MM.1S (cell line): ENCODE measurements around the gene IL19.

Source experiments
- DNase-seq: peaks from one replicate; pipeline ENCODE4 v3.0.0-alpha.2; 2015
- H2AFZ ChIP-seq: fragments of 300-600 bp; sonication (generic); 2 replicates; pipeline ENCODE4 v1.6.0; 2016; ENCODE audit warnings: antibody characterized with exemption, low read length
- H3F3A ChIP-seq: fragments of 300-600 bp; sonication (generic); 2 replicates; pipeline ENCODE4 v1.6.1; 2016; ENCODE audit warnings: mild to moderate bottlenecking, antibody characterized with exemption, low read length, moderate library complexity, mixed read lengths; ENCODE audit not compliant: insufficient read depth
- H3K27ac ChIP-seq: fragments of 300-600 bp; sonication (generic); 2 replicates; pipeline ENCODE4 v1.5.1; 2016; ENCODE audit warnings: mild to moderate bottlenecking, low read length
- H3K27me3 ChIP-seq: fragments of 300-600 bp; sonication (generic); replicated peaks from 2 replicates; pipeline ENCODE4 v1.6.0; 2016; ENCODE audit warnings: low read length; ENCODE audit not compliant: insufficient read depth
- H3K36me3 ChIP-seq: fragments of 300-600 bp; sonication (generic); replicated peaks from 2 replicates; pipeline ENCODE4 v1.6.1; 2016; ENCODE audit warnings: mild to moderate bottlenecking, low read length, mixed read lengths; ENCODE audit not compliant: insufficient read depth
- H3K4me1 ChIP-seq: fragments of 300-600 bp; sonication (generic); 2 replicates; pipeline ENCODE4 v1.6.1; 2016; ENCODE audit warnings: low read length, mixed read lengths
- H3K4me2 ChIP-seq: fragments of 300-600 bp; sonication (generic); 2 replicates; pipeline ENCODE4 v1.6.0; 2016; ENCODE audit warnings: low read depth, low read length
- H3K4me3 ChIP-seq: fragments of 300-600 bp; sonication (generic); 2 replicates; pipeline ENCODE4 v1.5.1; 2016; ENCODE audit warnings: low read length, mixed read lengths
- H3K79me2 ChIP-seq: fragments of 300-600 bp; sonication (generic); 2 replicates; pipeline ENCODE4 v1.6.1; 2016; ENCODE audit warnings: mixed run types, low read length, mixed read lengths
- H3K9ac ChIP-seq: fragments of 300-600 bp; sonication (generic); 2 replicates; pipeline ENCODE4 v1.6.1; 2016; ENCODE audit warnings: low read length, mixed read lengths
- H3K9me2 ChIP-seq: fragments of 300-600 bp; sonication (generic); replicated peaks from 2 replicates; pipeline ENCODE4 v1.6.1; 2016; ENCODE audit warnings: mild to moderate bottlenecking, low read length, mixed read lengths; ENCODE audit not compliant: insufficient read depth
- H3K9me3 ChIP-seq: fragments of 300-600 bp; sonication (generic); replicated peaks from 2 replicates; pipeline ENCODE4 v1.6.1; 2016; ENCODE audit warnings: mild to moderate bottlenecking, low read length, mixed read lengths; ENCODE audit not compliant: insufficient read depth
- H4K20me1 ChIP-seq: fragments of 300-600 bp; sonication (generic); 2 replicates; pipeline ENCODE4 v1.6.1; 2016; ENCODE audit warnings: mild to moderate bottlenecking, low read length, moderate library complexity, mixed read lengths; ENCODE audit not compliant: insufficient read depth
- CTCF ChIP-seq: fragments of 300-600 bp; sonication (generic); IDR thresholded peaks from 2 replicates; pipeline ENCODE4 v1.5.1; 2016; ENCODE audit warnings: antibody characterized with exemption, low read length, mixed read lengths
- EZH2 ChIP-seq: fragments of 300-600 bp; sonication (generic); optimal IDR thresholded peaks from 2 replicates; pipeline ENCODE3; 2017; ENCODE audit warnings: low read depth, mild to moderate bottlenecking, antibody characterized with exemption, low read length, mixed read lengths
- EZH2phosphoT487 ChIP-seq: fragments of 300-600 bp; sonication (generic); IDR thresholded peaks from 2 replicates; pipeline ENCODE4 v1.6.1; 2018; ENCODE audit warnings: antibody characterized with exemption, low read length

IL19 gene

DNA sequence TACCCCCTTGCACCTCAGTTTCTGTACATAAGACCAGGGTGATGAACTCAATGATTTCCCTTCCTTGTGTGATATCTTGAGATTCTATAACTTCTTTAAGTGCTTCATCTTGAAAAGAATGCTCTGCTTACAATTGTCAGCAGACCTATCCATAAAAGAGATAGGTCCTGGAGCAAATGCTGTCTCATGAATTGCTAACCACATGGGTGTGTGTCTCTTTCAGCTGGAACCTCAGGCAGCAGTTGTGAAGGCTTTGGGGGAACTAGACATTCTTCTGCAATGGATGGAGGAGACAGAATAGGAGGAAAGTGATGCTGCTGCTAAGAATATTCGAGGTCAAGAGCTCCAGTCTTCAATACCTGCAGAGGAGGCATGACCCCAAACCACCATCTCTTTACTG lies 97.7 kb downstream of the IL19 start:
- H3K36me3 ChIP-seq: no peaks in the 10 kb centered on the region
- H3F3A ChIP-seq: no peaks in the 10 kb centered on the region
- H3K4me3 ChIP-seq: no peak overlapping the region
- no peak overlapping the region for H2AFZ ChIP-seq
- no peak for TF ChIP-seq EZH2
- no peak for TF ChIP-seq CTCF
- TF ChIP-seq EZH2phosphoT487: no peak
- H3K27ac ChIP-seq: no peak overlapping the region
- no peak overlapping the region for H3K4me2 ChIP-seq
- H4K20me1 ChIP-seq: no peaks in the 10 kb centered on the region
- DNase-seq: no peak
- no peaks in the 10 kb centered on the region for H3K9me3 ChIP-seq
- H3K9ac ChIP-seq: no peak overlapping the region
- no peaks in the 10 kb centered on the region for H3K27me3 ChIP-seq
- H3K79me2 ChIP-seq: no peaks in the 10 kb centered on the region
- H3K4me1 ChIP-seq: peaks cover 8% of the 10 kb centered on the region
- H3K9me2 ChIP-seq: no peaks in the 10 kb centered on the region

DNA sequence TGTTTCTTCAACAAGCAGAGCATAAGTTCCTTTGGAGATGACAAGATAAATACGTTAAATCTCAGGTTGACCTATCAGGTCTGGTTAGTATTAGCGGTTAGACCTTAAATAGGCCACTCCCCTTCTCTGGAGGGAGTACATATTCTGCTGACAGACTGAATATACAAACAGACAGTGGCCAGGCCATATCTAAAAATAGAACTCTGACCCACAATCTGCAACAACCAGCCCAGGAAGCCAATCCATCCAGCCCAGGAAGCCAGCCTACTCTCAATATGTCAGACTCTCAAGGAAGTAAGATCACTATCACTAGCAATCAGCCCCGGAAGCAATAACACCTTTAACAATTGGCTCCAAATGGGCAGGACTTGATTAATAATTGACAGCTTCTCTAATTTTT lies 101.6 kb downstream of the IL19 start:
- H3K9ac ChIP-seq: no peak overlapping the region
- H3K4me3 ChIP-seq: no peak overlapping the region
- H4K20me1 ChIP-seq: no peaks in the 10 kb centered on the region
- H3K36me3 ChIP-seq: no peaks in the 10 kb centered on the region
- DNase-seq: peak; percentile 31
- H3K79me2 ChIP-seq: no peaks in the 10 kb centered on the region
- no peaks in the 10 kb centered on the region for H3K9me3 ChIP-seq
- H3F3A ChIP-seq: no peaks in the 10 kb centered on the region
- no peaks in the 10 kb centered on the region for H3K9me2 ChIP-seq
- H3K4me1 ChIP-seq: peaks cover 8% of the 10 kb centered on the region
- no peak overlapping the region for H3K27ac ChIP-seq
- no peak overlapping the region for H2AFZ ChIP-seq
- no peak for TF ChIP-seq EZH2phosphoT487
- TF ChIP-seq EZH2: no peak
- no peak for TF ChIP-seq CTCF
- no peaks in the 10 kb centered on the region for H3K27me3 ChIP-seq
- H3K4me2 ChIP-seq: no peak overlapping the region

GRCh38 chr1:206873603-206874188 lies 103.1 kb downstream of the IL19 start:
- H3K4me1 ChIP-seq: peaks cover 8% of the 10 kb centered on the region
- TF ChIP-seq EZH2phosphoT487: no peak
- no peak for TF ChIP-seq EZH2
- no peak for TF ChIP-seq CTCF

More at GRCh38 chr1:206873603-206874188, 103.1 kb downstream of the IL19 start:
- H3K27me3 ChIP-seq: no peaks in the 10 kb centered on the region
- H3K79me2 ChIP-seq: no peaks in the 10 kb centered on the region
- no peaks in the 10 kb centered on the region for H3K9me3 ChIP-seq
- no peaks in the 10 kb centered on the region for H3K9me2 ChIP-seq
- H3K4me2 ChIP-seq: no peak overlapping the region
- H3K4me3 ChIP-seq: no peak overlapping the region
- no peaks in the 10 kb centered on the region for H3F3A ChIP-seq
- H3K9ac ChIP-seq: no peak overlapping the region
- no peak overlapping the region for H2AFZ ChIP-seq
- H3K36me3 ChIP-seq: no peaks in the 10 kb centered on the region
- no peak for DNase-seq
- no peak overlapping the region for H3K27ac ChIP-seq
- no peaks in the 10 kb centered on the region for H4K20me1 ChIP-seq
